K562 (cell line): ENCODE data around the gene CISD2. TPM values are rescaled to one million over a fixed set of nuclear protein-coding genes. Genes with fewer than 3 reads are reported as not detected.

Source experiments
- CBX2 ChIP-seq: fragments of 200-600 bp; sonication (generic); IDR thresholded peaks from one replicate; pipeline ENCODE4 v1.6.1; 2012; ENCODE audit warnings: mild to moderate bottlenecking, low read length, inconsistent platforms; ENCODE audit not compliant: insufficient read depth, poor library complexity, severe bottlenecking
- CTBP1 ChIP-seq: fragments of 450-650 bp; IDR thresholded peaks from 2 replicates; pipeline ENCODE4 v1.6.1; 2016; ENCODE audit warnings: borderline replicate concordance
- ESRRA ChIP-seq: fragments of 450-650 bp; IDR thresholded peaks from 2 replicates; pipeline ENCODE4 v1.6.1; 2014; ENCODE audit warnings: low read depth, mild to moderate bottlenecking, moderate library complexity, borderline replicate concordance
- HSF4 ChIP-seq: fragments of 250-450 bp; sonication (Bioruptor Pico); IDR thresholded peaks from 2 replicates; pipeline ENCODE4 v2.1.2; 2022; ENCODE audit warnings: mild to moderate bottlenecking, moderate library complexity, borderline replicate concordance
- ILK ChIP-seq: fragments of 450-650 bp; IDR thresholded peaks from 2 replicates; pipeline ENCODE4 v1.6.1; 2016; ENCODE audit warnings: missing genetic modification characterization, low read depth, mild to moderate bottlenecking, missing compliant biosample characterization, moderate library complexity, borderline replicate concordance
- JUND ChIP-seq, 2 experiments: IDR thresholded peaks; 2 replicates in 1 of 2; 3 replicates in 1 of 2; pipeline ENCODE4 v1.6.1; 2011; ENCODE audit warnings: borderline replicate concordance in 2 of 2, low read depth in 2 of 2, low read length in 2 of 2, improper control_type of control experiment in 1 of 2, missing biosample characterization in 1 of 2, missing genetic modification characterization in 1 of 2, missing genetic modification reagents in 1 of 2
- MEF2D ChIP-seq: conservative IDR thresholded peaks from 2 replicates; pipeline ENCODE4 v1.6.1; 2016; ENCODE audit warnings: low read depth, missing genetic modification characterization, missing compliant biosample characterization
- MYC ChIP-seq, 2 experiments: fragments of 250-450 bp in 1 of 2; sonication (Bioruptor Pico) in 1 of 2; IDR thresholded peaks; 2 replicates each; pipeline versions ENCODE4 v1.5.1 to v1.6.1; 2012 to 2021; ENCODE audit warnings: low read depth in 2 of 2, borderline replicate concordance in 1 of 2, improper control_type of control experiment in 1 of 2, low read length in 1 of 2, mild to moderate bottlenecking in 1 of 2, moderate library complexity in 1 of 2
- NELFE ChIP-seq: IDR thresholded peaks from 2 replicates; pipeline ENCODE4 v1.6.1; 2011; ENCODE audit warnings: mild to moderate bottlenecking; ENCODE audit not compliant: insufficient read depth, insufficient read length
- NUFIP1 ChIP-seq: fragments of 450-650 bp; IDR thresholded peaks from 2 replicates; pipeline ENCODE4 v1.6.1; 2018; ENCODE audit not compliant: partially characterized antibody
- PTBP1 ChIP-seq: fragments of 200-400 bp; formaldehyde crosslinking; IDR thresholded peaks from 2 replicates; pipeline ENCODE4 v1.6.1; 2017; ENCODE audit warnings: low read depth, low read length
- RREB1 ChIP-seq: fragments of 250-450 bp; sonication (Bioruptor Pico); IDR thresholded peaks from 2 replicates; pipeline ENCODE4 v1.4.0; 2020
- SMAD1 ChIP-seq: fragments of 150-350 bp; IDR thresholded peaks from 2 replicates; pipeline ENCODE4 v1.6.1; 2014; ENCODE audit warnings: low read length, low read depth; ENCODE audit not compliant: partially characterized antibody
- SMAD4 ChIP-seq: fragments of 250-450 bp; sonication (Bioruptor Pico); conservative IDR thresholded peaks from 2 replicates; pipeline ENCODE4 v1.8.0; 2021; ENCODE audit warnings: inconsistent platforms, mild to moderate bottlenecking, moderate library complexity
- SUPT5H ChIP-seq: fragments of 450-650 bp; IDR thresholded peaks from 2 replicates; pipeline ENCODE4 v1.6.1; 2016
- TCF7 ChIP-seq: sonication (generic); IDR thresholded peaks from 2 replicates; pipeline ENCODE4 v1.6.1; 2016; ENCODE audit warnings: antibody characterized with exemption, borderline replicate concordance
- ZNF347 ChIP-seq: fragments of 450-650 bp; formaldehyde crosslinking; IDR thresholded peaks from 2 replicates; pipeline ENCODE4 v1.4.0; 2020; ENCODE audit warnings: low read depth, mild to moderate bottlenecking, moderate library complexity
- ZNF76 ChIP-seq: fragments of 250-450 bp; sonication (Bioruptor Pico); IDR thresholded peaks from 2 replicates; pipeline ENCODE4 v1.4.0; 2020; ENCODE audit warnings: mild to moderate bottlenecking, moderate library complexity, borderline replicate concordance
- polyA plus RNA-seq, 8 experiments: library from polyadenylated mRNA; depleted of rRNA in 4 of 8; stranded (reverse) in 5 of 8; unstranded in 3 of 8; fragments of >200 nt; fragmentation: Nextera tagmentation in 2 of 8; fragmentation: Illumina TruSeq in 1 of 8; extraction: Ambion mirVana in 2 of 8; extraction: Trizol in 1 of 8; gene quantifications; 2 replicates each; pipeline versions ENCODE4 v1.2.1 to v1.2.3, GENCODE V29; 2011 to 2014; ENCODE audit warnings: inconsistent platforms in 1 of 8, missing spikeins in 1 of 8
- total RNA-seq, 7 experiments: library from RNA; depleted of rRNA in 6 of 7; stranded (reverse); fragments of >200 nt in 6 of 7; fragmentation: Illumina TruSeq in 2 of 7; extraction: Trizol in 2 of 7; gene quantifications; 2 replicates each; pipeline versions ENCODE4 v1.2.1 to v1.2.3, GENCODE V29; 2011 to 2021; ENCODE audit warnings: low replicate concordance in 1 of 7
- TF ChIP-seq, protein P1 (sequence below): fragments of 250-450 bp; sonication (Bioruptor Pico); IDR thresholded peaks from 2 replicates; pipeline ENCODE4 v1.4.0; 2020; ENCODE audit warnings: mild to moderate bottlenecking
- TF ChIP-seq, protein P2 (sequence below): fragments of 450-650 bp; formaldehyde crosslinking; IDR thresholded peaks from 2 replicates; pipeline ENCODE4 v1.4.0; 2020; ENCODE audit warnings: mild to moderate bottlenecking

The CISD2 gene
- total and polyA plus RNA-seq, 9 of the 15 experiments (the other 6 are each of a cell fraction or from before 2014, with no cell fraction given) = 37.8 to 91.4 (median 59.8) TPM

- no peak for TF ChIP-seq NELFE
- TF ChIP-seq, protein P1, sequence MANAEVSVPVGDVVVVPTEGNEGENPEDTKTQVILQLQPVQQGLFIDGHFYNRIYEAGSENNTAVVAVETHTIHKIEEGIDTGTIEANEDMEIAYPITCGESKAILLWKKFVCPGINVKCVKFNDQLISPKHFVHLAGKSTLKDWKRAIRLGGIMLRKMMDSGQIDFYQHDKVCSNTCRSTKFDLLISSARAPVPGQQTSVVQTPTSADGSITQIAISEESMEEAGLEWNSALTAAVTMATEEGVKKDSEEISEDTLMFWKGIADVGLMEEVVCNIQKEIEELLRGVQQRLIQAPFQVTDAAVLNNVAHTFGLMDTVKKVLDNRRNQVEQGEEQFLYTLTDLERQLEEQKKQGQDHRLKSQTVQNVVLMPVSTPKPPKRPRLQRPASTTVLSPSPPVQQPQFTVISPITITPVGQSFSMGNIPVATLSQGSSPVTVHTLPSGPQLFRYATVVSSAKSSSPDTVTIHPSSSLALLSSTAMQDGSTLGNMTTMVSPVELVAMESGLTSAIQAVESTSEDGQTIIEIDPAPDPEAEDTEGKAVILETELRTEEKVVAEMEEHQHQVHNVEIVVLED (CRISPR knock-in tag) = no peak
- TF ChIP-seq TCF7 = no peak
- no peak for TF ChIP-seq CBX2
- no peak for TF ChIP-seq ZNF347
- no peak for TF ChIP-seq NUFIP1
- no peak for TF ChIP-seq HSF4 (CRISPR knock-in tag)
- TF ChIP-seq PTBP1 = no peak
- TF ChIP-seq RREB1 = no peak
- no peak for TF ChIP-seq ZNF76 (CRISPR knock-in tag)
- TF ChIP-seq, protein P2, sequence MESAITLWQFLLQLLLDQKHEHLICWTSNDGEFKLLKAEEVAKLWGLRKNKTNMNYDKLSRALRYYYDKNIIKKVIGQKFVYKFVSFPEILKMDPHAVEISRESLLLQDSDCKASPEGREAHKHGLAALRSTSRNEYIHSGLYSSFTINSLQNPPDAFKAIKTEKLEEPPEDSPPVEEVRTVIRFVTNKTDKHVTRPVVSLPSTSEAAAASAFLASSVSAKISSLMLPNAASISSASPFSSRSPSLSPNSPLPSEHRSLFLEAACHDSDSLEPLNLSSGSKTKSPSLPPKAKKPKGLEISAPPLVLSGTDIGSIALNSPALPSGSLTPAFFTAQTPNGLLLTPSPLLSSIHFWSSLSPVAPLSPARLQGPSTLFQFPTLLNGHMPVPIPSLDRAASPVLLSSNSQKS = no peak
- TF ChIP-seq SMAD4 (CRISPR knock-in tag) = no peak
- peak; percentile 27; the same call in 1 of the 2 replicates for TF ChIP-seq CTBP1
- TF ChIP-seq MEF2D = no peak
- no peak for TF ChIP-seq SUPT5H
- no peak for TF ChIP-seq JUND (IDR thresholded peaks at IDR 0.05; ENCODE audit: borderline replicate concordance, low read depth, low read length)
- TF ChIP-seq JUND (tag; IDR thresholded peaks at IDR 0.05; ENCODE audit: borderline replicate concordance, low read depth, low read length) = no peak; the same call in 2 of the 3 replicates
- TF ChIP-seq MYC (IDR thresholded peaks at IDR 0.05; ENCODE audit: low read depth, low read length) = no peak
- no peak for TF ChIP-seq MYC (CRISPR knock-in tag; IDR thresholded peaks at IDR 0.05; ENCODE audit: borderline replicate concordance, low read depth)
- TF ChIP-seq SMAD1 = no peak
- TF ChIP-seq ESRRA = no peak
- no peak for TF ChIP-seq ILK (tag)
These were observed 36.7 kb upstream of the CISD2 start (continued) for GRCh38 chr4:102832105-102832504.
